GM23338 (cell line): ENCODE results near the gene GKN1.

ENCODE experiments used
- CREB1 ChIP-seq: fragments of 250-450 bp; sonication (Bioruptor Pico); IDR thresholded peaks from 2 replicates; pipeline ENCODE4 v1.5.0; 2020; ENCODE audit warnings: low read depth, mild to moderate bottlenecking, moderate library complexity
- CTCF ChIP-seq, 2 experiments: fragments of 200-600 bp in 1 of 2; sonication (generic) in 1 of 2; conservative IDR thresholded peaks; 2 replicates each; pipeline versions ENCODE4 v1.5.1 to v1.6.1; 2016 to 2017; ENCODE audit warnings: antibody characterized with exemption in 2 of 2, low read depth in 2 of 2, mild to moderate bottlenecking in 2 of 2, moderate library complexity in 1 of 2
- EZH2 ChIP-seq: fragments of 200-600 bp; sonication (generic); IDR thresholded peaks from one replicate; pipeline ENCODE4 v1.8.0; 2017; ENCODE audit warnings: antibody characterized with exemption, mild to moderate bottlenecking, low read depth; ENCODE audit not compliant: unreplicated experiment
- EZH2phosphoT487 ChIP-seq: fragments of 200-600 bp; sonication (generic); IDR thresholded peaks from one replicate; pipeline ENCODE4 v1.8.1; 2018; ENCODE audit warnings: antibody characterized with exemption; ENCODE audit not compliant: unreplicated experiment
- POLR2AphosphoS5 ChIP-seq: IDR thresholded peaks from 2 replicates; pipeline ENCODE4 v1.6.1; 2016; ENCODE audit warnings: antibody characterized with exemption, low read depth
- REST ChIP-seq: IDR thresholded peaks from one replicate; pipeline ENCODE4 v1.6.1; 2018; ENCODE audit warnings: antibody characterized with exemption; ENCODE audit not compliant: unreplicated experiment
- TF ChIP-seq, protein P1 (sequence below): fragments of 250-450 bp; sonication (Bioruptor Pico); IDR thresholded peaks from 2 replicates; pipeline ENCODE4 v1.5.0; 2020; ENCODE audit warnings: mild to moderate bottlenecking, moderate library complexity

DNA sequence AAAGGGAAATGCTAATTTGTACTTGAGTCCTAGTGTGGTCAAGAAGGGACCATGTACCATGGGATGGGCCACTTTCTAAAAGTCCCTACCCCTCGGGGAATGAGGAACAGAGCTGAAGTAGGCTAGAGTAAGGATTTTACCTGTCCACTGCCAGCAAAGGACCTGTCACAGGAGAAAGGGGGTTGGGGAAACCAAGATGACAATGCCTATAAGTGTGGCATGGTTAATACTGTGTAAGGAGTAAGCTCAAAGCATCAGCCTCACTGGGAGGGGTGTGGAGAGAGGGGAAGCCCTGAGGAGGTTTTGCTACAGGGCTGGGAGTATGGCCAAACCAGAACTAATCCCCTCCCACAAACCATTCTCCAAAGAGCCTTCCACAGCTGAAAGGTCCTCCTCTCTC lies 37.5 kb upstream of the GKN1 start:
- TF ChIP-seq REST (no peak), CTCF (conservative IDR thresholded peaks at IDR 0.05; ENCODE audit: low read depth in 2 of 2) (no peak), EZH2 (no peak), CREB1 (CRISPR knock-in tag) (no peak), EZH2phosphoT487 (no peak), POLR2AphosphoS5 (no peak)
- TF ChIP-seq, protein P1, sequence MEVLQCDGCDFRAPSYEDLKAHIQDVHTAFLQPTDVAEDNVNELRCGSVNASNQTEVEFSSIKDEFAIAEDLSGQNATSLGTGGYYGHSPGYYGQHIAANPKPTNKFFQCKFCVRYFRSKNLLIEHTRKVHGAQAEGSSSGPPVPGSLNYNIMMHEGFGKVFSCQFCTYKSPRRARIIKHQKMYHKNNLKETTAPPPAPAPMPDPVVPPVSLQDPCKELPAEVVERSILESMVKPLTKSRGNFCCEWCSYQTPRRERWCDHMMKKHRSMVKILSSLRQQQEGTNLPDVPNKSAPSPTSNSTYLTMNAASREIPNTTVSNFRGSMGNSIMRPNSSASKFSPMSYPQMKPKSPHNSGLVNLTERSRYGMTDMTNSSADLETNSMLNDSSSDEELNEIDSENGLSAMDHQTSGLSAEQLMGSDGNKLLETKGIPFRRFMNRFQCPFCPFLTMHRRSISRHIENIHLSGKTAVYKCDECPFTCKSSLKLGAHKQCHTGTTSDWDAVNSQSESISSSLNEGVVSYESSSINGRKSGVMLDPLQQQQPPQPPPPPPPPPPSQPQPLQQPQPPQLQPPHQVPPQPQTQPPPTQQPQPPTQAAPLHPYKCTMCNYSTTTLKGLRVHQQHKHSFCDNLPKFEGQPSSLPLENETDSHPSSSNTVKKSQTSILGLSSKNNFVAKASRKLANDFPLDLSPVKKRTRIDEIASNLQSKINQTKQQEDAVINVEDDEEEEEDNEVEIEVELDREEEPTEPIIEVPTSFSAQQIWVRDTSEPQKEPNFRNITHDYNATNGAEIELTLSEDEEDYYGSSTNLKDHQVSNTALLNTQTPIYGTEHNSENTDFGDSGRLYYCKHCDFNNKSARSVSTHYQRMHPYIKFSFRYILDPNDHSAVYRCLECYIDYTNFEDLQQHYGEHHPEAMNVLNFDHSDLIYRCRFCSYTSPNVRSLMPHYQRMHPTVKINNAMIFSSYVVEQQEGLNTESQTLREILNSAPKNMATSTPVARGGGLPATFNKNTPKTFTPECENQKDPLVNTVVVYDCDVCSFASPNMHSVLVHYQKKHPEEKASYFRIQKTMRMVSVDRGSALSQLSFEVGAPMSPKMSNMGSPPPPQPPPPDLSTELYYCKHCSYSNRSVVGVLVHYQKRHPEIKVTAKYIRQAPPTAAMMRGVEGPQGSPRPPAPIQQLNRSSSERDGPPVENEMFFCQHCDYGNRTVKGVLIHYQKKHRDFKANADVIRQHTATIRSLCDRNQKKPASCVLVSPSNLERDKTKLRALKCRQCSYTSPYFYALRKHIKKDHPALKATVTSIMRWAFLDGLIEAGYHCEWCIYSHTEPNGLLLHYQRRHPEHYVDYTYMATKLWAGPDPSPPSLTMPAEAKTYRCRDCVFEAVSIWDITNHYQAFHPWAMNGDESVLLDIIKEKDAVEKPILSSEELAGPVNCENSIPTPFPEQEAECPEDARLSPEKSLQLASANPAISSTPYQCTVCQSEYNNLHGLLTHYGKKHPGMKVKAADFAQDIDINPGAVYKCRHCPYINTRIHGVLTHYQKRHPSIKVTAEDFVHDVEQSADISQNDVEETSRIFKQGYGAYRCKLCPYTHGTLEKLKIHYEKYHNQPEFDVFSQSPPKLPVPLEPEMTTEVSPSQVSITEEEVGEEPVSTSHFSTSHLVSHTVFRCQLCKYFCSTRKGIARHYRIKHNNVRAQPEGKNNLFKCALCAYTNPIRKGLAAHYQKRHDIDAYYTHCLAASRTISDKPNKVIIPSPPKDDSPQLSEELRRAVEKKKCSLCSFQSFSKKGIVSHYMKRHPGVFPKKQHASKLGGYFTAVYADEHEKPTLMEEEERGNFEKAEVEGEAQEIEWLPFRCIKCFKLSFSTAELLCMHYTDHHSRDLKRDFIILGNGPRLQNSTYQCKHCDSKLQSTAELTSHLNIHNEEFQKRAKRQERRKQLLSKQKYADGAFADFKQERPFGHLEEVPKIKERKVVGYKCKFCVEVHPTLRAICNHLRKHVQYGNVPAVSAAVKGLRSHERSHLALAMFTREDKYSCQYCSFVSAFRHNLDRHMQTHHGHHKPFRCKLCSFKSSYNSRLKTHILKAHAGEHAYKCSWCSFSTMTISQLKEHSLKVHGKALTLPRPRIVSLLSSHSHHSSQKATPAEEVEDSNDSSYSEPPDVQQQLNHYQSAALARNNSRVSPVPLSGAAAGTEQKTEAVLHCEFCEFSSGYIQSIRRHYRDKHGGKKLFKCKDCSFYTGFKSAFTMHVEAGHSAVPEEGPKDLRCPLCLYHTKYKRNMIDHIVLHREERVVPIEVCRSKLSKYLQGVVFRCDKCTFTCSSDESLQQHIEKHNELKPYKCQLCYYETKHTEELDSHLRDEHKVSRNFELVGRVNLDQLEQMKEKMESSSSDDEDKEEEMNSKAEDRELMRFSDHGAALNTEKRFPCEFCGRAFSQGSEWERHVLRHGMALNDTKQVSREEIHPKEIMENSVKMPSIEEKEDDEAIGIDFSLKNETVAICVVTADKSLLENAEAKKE (CRISPR knock-in tag), result no peak
